GM18858 (cell line): ENCODE measurements around the gene SUN5.

Source experiments
- ATAC-seq: cut with Tn5 transposase; IDR thresholded peaks from one replicate; pipeline ENCODE4 v1.9.1; 2021; ENCODE audit not compliant: unreplicated experiment

SUN5 gene

GRCh38 chr20:32995802-32996201 is 8.4 kb downstream of the SUN5 start:
- ATAC-seq = no peak

- ATAC-seq = no peak
Observed at GRCh38 chr20:32993496-32994050, 10.7 kb downstream of the SUN5 start.

GRCh38 chr20:32991792-32992641 is 12.2 kb downstream of the SUN5 start:
- no peak for ATAC-seq

GRCh38 chr20:32991383-32991782 is 12.8 kb downstream of the SUN5 start:
- ATAC-seq = no peak

GRCh38 chr20:32990426-32990825 is 13.8 kb downstream of the SUN5 start:
- ATAC-seq = no peak

- no peak for ATAC-seq
Observed at GRCh38 chr20:32989507-32990283, 14.5 kb downstream of the SUN5 start.

- ATAC-seq = no peak
Observed at GRCh38 chr20:32988008-32988407, 16.2 kb downstream of the SUN5 start.

- no peak for ATAC-seq
Observed at GRCh38 chr20:32987044-32987825, 17.0 kb downstream of the SUN5 start.

- ATAC-seq = no peak
Observed at GRCh38 chr20:32986331-32986966, 17.8 kb downstream of the SUN5 start.

GRCh38 chr20:32985596-32985995 is 18.6 kb downstream of the SUN5 start:
- no peak for ATAC-seq

- no peak for ATAC-seq
Observed at GRCh38 chr20:32984631-32985354, 19.4 kb downstream of the SUN5 start.

GRCh38 chr20:32984196-32984595 is 20.0 kb downstream of the SUN5 start:
- no peak for ATAC-seq

- no peak for ATAC-seq
Observed at GRCh38 chr20:32983459-32984112, 20.6 kb downstream of the SUN5 start.

GRCh38 chr20:32982617-32983458 is 21.4 kb downstream of the SUN5 start:
- no peak for ATAC-seq

- no peak for ATAC-seq
Observed at GRCh38 chr20:32980990-32981389, 23.2 kb downstream of the SUN5 start.

GRCh38 chr20:32980131-32980941 is 23.9 kb downstream of the SUN5 start:
- no peak for ATAC-seq

GRCh38 chr20:32979201-32979998 is 24.8 kb downstream of the SUN5 start:
- ATAC-seq = no peak
